ENCODE data around the gene FERD3L.
A peak's percentile ranks its signal among the peaks of the same experiment; 100 is the strongest.

Gene FERD3L

DNA sequence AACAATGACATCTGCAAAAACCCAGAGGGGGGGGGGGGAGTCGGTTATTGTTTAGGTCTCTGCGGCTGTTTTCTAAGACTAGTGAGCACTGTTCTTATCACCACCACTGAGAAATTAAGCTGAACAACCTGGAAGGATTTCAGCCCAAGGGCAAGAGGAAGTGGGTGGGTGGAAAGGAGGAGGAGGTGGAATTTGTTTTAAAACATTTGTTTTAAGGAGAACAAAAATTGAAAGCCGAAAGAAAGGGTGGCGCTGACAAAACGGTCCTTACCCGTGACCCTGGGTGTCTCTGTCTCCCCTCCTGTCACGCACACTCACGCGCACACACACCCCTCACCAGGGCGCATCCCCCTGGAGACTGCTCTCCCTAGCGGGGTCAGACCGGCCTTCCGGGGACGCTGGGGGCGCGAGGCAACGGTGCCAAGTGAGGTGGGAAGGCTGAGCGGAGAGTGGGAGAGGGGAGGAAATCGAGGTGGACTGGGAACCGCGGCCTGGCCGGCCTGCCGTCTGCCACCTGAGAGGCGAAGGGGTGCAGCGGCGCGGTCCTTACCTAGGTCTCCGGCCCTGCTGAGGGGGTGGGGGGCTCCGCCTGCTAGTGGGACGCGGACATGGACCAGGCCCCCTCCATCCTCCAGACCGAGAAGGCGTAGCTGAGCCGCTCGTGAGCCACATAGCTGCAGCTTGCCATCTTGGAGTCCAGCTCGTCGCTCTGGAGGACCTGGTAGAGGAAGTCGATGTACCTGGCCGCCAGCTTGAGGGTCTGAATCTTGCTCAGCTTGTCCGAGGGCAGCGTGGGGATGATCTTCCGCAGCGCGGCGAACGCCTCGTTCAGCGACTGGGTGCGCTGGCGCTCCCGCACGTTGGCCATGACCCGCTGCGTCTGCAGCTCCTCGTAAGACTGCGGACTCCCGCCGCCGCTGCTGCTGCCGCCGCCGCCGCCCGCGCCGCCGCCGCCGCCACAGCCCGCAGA is 28.8 kb downstream of the FERD3L start:
- DNase-seq, result no peak

DNA sequence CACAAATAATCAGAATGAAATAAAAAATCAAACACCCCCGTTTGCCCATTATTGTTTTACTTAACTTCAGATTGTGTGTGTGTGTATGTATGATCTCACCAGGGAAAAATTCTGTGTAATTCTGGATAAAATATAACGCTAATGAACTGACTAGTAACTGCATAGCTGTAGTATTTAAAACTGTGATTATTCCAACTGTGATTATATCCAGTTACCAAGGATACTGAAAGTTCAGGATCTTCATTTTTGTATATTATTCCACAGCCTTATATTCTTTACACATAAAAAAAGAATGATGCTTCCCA is 30.7 kb downstream of the FERD3L start:
- no peak for DNase-seq

DNA sequence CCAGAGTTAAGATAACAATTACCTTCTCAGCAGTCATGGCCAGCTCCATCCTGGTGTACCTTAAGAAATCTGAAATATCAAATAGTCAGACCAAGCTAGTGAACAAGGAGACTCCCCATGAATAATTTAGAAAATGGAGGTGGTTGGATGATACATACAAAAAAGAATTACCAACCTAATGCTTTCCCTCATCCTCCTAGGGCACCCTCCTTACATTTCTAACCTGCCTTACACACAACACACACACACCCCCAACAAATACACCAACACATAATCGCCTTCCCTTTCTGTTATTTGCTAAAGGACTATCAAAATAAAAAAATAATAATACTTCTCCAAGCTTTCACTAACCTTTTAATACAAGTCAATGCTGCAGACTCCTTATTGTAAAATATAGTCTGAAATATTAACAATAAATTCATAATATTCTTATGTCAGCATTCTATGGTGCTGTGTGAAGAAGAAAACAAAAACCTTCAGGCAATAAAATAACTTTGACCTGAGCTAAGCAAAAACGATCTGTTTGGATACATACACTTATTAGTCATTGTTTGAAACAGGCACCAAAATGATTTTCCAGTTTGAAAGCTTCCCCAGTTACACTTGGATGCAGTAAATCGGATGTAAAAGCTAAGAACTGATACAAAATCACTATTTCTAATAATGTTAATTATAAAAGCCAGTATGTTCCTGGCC is 31.2 kb downstream of the FERD3L start:
- no peak for DNase-seq

DNA sequence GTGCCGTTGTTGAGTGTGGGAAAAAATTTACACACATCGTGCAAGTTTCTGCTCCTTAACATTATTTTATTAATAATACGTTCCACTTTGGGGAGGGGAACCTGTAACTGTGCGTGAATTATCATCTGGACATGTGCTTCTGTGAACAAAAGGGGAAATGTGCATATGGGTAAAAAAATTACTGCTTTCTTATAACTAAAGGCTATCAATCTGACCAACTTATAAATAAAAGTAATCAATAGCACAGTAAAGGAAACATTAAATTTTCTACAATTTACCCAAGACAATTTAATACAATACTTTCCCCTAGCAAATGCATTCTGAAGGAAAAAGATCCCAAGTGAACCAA is 32.2 kb downstream of the FERD3L start:
- DNase-seq, result no peak

DNA sequence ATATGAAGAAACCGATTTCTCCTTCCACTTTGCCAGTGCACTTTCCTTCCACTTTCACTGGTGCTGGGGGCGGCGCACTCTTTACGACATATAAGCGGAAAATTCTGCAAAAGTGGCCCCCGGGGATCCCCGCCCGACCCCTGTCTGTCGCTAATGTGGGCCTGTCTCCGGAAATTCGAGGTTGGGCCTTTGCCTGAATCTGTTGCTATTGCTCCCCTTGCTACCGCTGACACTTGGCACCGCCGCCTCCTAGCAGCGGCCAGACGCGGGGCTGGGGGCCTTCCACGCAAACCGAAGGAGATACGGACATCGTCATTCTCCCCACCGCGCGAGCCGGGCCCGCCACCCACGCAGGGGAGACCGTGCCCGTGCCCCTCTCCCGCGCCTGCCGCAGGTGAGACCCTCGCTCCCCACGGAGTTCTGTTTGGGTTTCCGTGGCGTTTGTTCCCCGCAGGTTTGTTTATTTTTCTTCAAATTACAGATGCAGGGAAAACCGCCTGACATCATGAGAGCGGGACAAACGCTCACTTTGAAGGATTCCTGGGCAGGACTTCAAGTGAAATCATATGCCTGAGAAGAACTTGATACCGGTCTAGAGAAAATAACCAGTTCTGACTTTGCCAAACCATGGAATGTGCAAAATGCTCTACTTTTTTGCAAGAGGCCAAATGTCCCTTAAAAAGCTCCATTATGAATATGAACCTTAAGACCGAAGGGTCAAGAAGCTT is 32.8 kb downstream of the FERD3L start:
- peak; percentile 39 for DNase-seq

DNA sequence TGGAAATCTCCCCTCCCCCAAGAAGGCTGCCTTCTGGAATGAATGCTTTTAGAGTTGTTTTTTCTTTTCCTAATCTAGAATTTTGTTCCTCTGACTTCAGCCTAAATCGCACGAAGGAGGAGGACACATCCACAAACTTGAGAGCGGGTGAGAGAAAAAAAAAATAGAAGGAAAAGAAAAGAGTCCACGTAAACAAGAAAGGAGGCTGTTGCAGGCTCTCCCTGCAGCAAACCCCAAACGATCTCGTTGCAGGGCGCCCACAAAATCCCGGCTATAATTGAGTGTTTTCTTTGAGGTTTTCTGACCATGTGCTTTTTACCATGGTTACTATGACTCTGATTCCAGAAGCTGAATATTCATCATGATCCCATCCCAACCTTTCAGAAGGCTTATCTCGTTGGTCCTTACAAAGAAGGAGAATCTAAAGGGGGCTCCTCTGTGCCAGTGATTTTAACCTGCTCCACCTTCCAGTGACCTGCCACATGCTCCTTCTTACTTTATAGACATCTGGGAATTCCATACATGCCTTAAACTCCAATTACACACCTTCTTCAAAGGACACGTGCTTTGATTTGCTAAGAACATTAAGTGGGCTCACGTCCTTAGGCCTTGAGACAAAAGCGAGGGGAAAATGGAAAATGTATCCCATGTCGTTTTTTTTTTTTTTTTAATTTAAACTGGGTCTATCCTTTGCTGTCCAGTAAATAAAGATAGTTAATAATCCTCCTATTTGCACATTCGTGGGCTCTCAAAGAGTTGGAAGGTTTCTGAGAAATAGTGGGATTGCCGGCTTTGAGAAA is 33.5 kb downstream of the FERD3L start:
- DNase-seq, result no peak

DNA sequence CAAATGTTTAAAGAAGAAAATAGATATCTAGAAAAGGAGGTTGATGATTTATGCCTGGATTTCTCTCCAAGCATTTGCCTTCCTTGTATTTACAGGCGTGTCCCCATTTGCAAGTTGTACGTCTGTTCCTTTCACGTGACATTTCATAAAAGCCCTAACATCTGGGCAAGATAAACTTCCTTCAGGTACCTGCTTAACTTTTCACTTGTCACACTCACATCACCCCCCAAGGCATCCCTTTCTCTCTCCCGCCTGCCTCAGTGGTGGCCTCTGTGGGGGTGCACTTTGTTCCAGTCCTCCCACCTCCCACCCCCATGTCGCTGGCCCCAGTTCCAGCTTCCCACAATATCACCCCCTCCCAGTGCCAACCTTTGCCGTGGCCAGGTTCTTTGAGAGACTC is 34.4 kb downstream of the FERD3L start:
- DNase-seq, result no peak

DNA sequence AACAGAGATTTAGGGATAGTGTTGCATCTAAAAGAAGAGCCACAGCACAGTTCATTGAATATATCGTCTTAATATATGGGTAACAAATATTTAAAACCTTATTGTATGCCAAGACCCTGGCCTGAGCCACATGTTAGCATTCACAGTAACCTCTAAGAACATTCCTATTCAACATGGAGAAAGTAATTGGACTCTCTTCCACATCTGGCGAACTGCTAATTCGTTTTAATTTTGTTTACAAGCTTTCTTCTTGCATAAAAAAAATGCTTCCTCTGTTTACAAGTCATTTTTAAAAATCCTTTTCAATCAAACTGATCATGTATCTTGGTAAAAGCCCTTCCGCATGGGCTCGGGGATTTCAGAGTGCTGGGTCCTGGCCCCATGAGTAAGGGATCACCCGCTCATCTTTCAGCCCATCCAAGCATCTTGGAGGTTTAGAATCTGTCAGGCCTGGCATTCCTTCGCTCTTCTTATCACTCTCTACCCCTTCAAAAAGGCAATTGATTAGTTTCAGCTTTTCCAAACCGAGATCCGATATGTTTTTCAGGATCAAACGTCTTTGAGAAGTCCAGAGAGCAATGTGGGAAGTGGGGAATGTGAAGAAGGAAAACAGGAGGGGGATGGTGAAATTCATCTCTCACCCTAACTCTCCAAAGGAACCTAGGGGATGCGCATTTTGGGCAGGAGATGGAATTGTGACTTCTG is 35.0 kb downstream of the FERD3L start:
- no peak for DNase-seq

DNA sequence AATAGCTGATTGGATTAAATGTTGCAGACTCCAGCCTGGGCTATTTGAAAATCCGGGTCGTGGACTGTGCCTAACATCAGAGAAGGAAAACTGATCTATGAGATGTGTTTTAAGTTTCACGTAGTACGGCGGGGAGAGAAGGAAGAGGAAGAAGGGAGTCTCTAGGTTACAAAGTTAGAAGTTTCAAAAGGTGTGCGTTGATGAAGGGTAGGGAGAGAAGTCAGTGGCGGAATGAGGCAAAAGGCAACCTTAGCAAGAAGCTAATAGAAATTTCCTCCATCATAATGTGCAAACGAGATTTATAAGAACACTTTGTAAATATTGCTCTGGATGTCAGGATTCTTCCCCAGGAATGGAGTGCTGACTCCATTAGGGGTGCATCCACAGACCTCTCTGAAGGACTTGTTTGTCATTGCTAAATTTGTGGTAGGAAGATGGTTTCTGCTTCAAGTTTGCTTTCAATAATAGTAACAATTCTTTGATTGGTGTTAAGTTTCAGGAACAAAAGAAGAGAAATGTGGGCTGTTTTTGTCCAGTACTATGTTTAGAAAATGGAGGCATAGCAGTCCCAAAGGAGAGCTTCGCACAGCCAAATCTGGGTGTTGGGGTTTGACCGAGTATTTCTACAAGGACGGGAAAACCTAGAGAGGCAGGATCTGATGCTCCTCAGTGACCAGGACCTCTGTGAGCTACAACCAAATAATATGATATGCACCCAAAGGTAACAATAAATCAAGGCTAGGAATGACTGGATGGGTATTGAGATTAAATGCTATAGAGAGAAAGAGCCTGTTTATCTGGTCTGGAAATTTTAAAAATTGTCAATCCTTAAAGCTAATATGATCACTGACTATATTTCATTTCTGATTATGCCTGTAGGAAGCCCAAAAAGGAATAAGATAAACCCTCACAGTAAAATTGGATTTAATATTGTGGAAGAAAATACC is 35.9 kb downstream of the FERD3L start:
- DNase-seq, result no peak

DNA sequence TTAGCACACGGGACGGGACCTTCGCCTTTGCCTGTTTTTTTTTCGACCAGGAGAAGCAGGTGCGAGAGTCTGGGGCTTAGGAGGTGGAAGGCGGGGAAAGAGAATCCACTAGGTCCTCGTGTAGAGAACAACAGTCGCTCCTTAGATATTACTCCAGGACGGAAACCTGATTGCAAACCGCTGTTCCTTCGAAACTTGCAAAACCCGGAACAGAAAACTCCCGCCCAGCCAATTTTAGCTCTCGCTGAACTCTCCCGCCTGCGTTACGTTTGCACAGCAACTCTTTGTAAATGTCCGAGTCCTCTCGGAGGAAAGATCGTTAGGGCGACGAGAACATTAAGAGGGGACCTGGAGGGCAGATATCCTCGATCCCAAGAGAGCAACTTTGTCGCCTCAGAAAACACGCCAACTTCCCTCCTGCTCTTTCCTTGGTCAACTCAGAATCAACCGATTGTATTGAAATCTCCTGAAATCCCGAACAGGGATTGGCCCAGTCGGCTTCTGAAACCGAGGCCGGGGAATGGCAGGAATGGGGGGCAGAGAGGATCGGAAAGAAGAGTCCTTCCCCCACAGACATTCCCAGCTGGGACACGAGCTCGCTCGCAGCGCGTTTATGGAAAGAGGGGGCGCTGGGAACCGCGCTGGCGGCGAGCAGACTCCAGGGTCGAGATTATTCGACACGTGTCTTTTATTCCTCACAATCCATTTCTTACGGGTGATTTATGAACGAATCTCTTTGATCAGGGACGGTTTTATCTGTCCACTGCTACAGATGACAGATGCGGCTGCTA is 37.7 kb downstream of the FERD3L start:
- DNase-seq, result peak; percentile 55

DNA sequence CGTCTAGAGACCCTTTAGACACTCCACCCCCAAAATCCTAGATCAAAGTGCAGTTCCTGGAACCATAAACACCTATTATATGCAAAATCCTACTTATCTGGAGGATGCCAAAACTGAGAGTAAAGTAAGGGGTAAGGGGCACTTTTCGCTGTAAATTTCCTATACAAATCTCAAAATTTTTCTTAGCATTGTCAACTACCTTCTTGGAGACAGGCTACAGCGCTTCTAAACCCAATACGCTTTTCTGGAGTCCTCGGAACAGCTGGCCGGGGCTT is 38.2 kb downstream of the FERD3L start:
- no peak for DNase-seq

DNA sequence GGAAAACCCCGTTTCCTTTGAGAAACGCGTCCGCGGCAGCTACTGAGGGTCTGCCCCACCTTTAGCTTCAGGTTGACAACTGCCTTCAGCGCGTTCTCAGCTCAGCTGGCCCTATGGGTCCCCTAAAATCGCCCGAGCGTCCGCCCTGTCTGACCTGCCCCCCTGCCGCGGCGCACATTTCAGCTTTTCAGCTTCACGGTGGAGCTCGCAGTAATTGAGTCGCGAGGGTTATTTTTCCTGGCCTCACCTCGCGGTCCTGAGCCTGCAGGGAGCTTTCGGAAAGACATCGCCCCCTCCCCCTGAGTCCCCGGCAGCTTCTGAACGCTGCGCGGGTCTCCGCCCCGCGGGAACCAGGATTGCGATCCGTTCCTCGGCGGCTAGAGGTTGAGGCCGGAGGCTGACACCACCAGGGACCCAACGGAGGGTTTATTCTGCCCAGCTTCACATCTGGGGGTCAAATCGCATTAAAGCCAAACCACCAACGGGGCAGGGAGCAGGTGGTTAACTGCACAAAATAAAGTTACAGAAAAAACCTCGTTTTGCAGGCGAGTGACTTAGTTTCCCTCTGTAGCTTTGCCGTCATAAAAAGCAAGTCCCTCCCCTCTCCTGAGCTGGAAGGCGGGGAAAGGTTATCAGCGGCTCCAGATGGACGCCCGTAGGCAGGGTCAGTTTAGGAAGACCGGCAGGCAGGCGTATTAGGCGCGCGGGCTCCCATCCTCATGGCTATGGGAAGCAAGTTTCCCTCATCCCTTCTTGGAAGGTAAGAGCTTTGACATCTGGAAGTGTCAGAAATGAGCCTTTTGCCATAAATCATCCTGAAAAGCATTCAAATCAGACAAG is 38.8 kb downstream of the FERD3L start:
- no peak for DNase-seq

DNA sequence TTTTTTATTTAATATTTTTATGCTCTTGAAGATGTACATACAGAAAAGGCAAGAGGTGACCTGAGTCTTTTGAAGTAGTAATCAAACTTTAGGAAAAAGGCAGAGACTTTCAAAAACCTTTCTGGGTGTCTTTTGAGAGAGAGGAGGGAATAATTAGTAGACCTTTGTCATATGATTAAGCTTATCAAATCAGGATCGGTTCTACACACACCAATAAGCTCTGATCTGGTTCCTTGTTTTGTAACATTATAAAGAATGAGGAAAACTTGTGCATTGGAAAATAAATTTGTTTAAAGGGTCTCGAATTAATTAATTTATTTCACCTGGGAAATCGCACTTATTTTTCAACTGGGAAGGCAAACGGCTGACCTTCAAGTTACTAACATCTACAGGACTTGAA is 39.7 kb downstream of the FERD3L start:
- DNase-seq, result no peak

DNA sequence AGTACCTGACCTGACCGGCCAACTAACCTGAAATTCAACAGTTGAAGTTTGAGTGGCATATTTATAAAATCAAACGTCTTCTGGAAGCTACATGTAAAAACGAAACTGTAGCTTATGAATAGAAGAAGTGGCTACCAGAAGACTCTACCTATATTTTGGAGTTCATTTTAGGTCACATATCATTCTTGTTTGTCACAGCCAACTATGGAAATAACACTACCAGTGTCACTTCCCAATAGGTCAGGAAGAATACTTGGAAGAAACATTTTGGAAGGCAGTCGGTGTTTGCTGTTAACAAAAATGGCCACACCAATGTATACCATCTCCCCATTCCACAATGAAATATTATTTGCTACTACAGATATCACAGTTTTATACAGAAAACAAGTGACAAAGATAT is 40.4 kb downstream of the FERD3L start:
- no peak for DNase-seq

DNA sequence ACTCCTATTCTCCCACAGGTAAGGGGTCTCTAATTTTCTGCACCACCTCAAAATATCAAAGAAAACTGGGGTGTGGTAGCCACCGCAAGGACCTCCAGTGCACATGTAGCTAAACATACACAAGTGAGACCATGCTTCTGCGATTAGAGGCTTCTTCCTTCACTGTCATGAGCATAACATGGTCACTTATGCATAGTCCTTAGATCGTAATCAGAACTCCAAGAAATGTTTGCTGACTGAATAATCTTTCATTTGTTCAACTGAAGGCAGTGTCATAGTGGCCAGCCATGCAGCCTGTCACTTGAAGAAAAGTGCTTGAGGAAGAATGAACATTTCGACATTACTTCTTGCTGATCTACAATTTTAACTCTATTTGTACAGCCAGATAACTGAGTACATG is 42.3 kb downstream of the FERD3L start:
- DNase-seq, result no peak

DNA sequence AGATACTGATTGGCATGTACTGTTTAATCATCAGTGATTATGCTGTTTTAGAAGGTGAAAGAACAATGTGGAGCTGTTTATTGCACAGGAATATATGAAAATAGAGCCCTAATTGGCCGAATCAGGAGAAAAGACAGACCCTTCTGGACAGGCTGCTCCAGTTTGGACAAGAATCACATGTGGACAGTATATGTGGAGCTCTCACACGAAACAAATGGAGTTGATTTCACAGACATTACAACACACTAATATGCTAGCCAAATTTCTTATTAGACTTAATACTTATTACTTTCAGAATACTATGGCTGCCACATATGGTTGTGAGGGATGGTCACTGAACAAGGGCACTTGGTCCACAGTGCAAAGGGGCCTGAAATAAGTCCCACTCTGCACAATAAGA is 43.3 kb downstream of the FERD3L start:
- DNase-seq, result no peak

DNA sequence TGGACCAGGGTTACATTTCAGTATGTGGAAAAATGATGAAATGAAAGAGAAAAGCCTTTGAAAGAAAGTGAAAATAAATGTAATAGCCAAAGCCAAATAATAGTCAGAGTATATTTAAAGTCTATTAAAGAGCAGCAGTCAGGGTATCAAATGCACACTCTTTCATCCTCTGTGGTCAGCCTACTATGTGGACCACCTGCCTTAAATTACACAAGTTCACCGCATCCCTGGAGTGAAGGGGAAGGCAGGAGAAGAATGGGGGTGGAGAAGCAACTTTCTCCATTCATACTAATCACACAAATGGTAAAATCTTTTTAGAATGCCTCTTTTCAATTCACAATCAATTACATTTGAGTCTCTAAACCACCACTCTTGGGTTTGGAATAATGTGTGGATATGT is 43.7 kb downstream of the FERD3L start:
- no peak for DNase-seq

DNA sequence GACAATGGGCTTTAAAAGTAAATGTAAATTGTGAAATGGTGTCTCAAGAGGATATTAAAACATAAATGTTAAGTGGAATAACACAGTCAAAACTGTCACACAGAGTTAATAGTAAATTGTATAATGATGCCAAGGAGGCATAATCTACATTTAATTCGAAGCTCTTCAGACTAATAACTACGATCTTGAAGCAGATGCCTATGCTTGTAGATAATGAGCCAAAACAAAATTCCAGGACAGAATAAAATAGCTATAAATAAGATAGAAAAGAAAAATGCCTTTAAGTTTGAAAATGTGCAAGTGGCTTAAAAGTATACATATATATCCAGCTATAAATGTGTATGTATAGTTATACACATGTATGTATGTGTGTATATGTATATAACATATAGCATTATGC is 45.3 kb downstream of the FERD3L start:
- DNase-seq, result no peak

DNA sequence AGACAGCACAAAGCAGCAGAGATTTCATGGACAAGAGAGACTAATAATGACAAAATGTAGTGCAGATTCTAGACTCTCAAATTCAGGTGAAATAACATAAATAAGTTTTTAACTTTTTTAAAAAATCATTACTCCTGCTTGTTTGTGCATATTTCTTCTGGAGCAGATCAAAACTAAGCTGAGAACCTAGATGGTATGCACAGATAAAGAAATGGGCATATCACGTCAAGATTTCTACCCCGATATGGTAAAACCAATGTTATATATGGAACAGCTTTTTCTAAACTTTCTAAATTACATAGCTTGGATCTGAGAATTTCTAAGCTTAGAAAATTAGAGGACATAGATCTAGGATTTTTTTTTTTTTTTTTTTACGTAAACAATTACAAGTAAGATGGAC is 46.0 kb downstream of the FERD3L start:
- no peak for DNase-seq

DNA sequence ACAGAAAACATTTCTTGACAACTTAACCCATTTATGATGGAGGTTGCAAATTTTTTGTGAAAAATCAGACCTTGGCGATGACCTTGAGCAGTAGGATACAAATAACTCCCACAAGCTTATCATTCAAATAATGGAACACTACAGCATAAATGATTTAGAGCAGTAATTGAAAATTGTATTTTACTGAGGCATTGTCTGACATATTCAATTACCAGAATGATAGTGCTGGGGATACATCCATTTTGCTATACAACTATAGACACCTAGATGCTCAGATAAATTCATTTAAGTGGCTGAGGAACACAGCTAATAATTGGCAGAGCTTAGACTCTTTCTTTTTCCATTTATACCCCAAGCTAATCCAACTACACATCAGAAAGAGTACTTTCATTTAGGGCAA is 46.7 kb downstream of the FERD3L start:
- DNase-seq, result no peak

Measured in suppressor macrophage treated with lipopolysaccharide for 4 hours (primary cell).